ENCODE data around the gene SLC7A5. TPM values are rescaled to one million over a fixed set of nuclear protein-coding genes. Genes with fewer than 3 reads are reported as not detected.

The SLC7A5 gene
- total and polyA plus RNA-seq, 2 of the 13 experiments (the other 11 are each of a cell fraction or from before 2014, with no cell fraction given) = 79.6 to 155 TPM

- TF ChIP-seq HOXA9 (CRISPR knock-in tag; IDR thresholded peaks at IDR 0.05; ENCODE audit: borderline replicate concordance) (no peak), ZNF3 (CRISPR knock-in tag; IDR thresholded peaks at IDR 0.05) (no peak), ZNF687 (CRISPR knock-in tag; IDR thresholded peaks at IDR 0.05) (peak; percentile 91; the same call in 1 of the 2 replicates), PAF1 (CRISPR knock-in tag; IDR thresholded peaks at IDR 0.05) (0 out of 2 replicates have a peak, but pooled peaks have one; percentile 2), FOXC1 (CRISPR knock-in tag; IDR thresholded peaks at IDR 0.05; ENCODE audit: borderline replicate concordance) (no peak; the same call in 1 of the 2 replicates), USF2 (IDR thresholded peaks at IDR 0.05; ENCODE audit: low read depth, low read length) (no peak), USF2 (CRISPR knock-in tag; IDR thresholded peaks at IDR 0.05; ENCODE audit: borderline replicate concordance) (no peak), ZBTB4 (CRISPR knock-in tag; IDR thresholded peaks at IDR 0.05; ENCODE audit: borderline replicate concordance) (peak; percentile 17; the same call in 1 of the 2 replicates), HOXA5 (CRISPR knock-in tag; IDR thresholded peaks at IDR 0.05) (no peak; the same call in 1 of the 2 replicates), ZNF142 (CRISPR knock-in tag; IDR thresholded peaks at IDR 0.05) (no peak), TSC22D2 (CRISPR knock-in tag; IDR thresholded peaks at IDR 0.05; ENCODE audit: borderline replicate concordance) (no peak), PCBP1 (IDR thresholded peaks at IDR 0.05; ENCODE audit: borderline replicate concordance, low read depth, low read length) (no peak)
These were observed 27.0 kb downstream of the SLC7A5 start (continued) for GRCh38 chr16:87842209-87842869.
